Thyroid gland (tissue), 4 donors: Measurements from ENCODE around the gene PTGER4. TPM values are rescaled to one million over a fixed set of nuclear protein-coding genes. Genes with fewer than 3 reads are reported as not detected.
"Not testable (repeated sequence)": the region's sequence is repeated elsewhere in the genome, so short reads cannot be mapped to it uniquely, and the experiment has no call there.

Experiments used
- DNase-seq, 2 donors: peaks; one replicate each; pipeline ENCODE4 v3.0.0-alpha.2; 2019
- H3K27ac ChIP-seq, 3 donors: fragments of 200-600 bp; sonication (generic); 1 replicate in 2 of 3; 2 replicates in 1 of 3; pipeline ENCODE4 v1.5.1; 2016 to 2019; ENCODE audit warnings: mild to moderate bottlenecking in 1 of 3, moderate library complexity in 1 of 3
- H3K27me3 ChIP-seq: fragments of 200-600 bp; sonication (generic); one replicate; pipeline ENCODE4 v1.5.1; 2019
- H3K36me3 ChIP-seq, 2 donors: fragments of 200-600 bp; sonication (generic); one replicate each; pipeline ENCODE4 v1.5.1; 2016 to 2019
- H3K4me1 ChIP-seq, 2 donors: fragments of 200-600 bp; sonication (generic); one replicate each; pipeline ENCODE4 v1.5.1; 2017 to 2019
- H3K4me3 ChIP-seq, 3 donors: fragments of 200-600 bp; sonication (generic); replicated peaks in 1 of 3; 1 replicate in 2 of 3; 2 replicates in 1 of 3; pipeline ENCODE4 v1.5.1; 2016; ENCODE audit warnings: mild to moderate bottlenecking in 1 of 3
- H3K9me3 ChIP-seq: fragments of 200-600 bp; sonication (generic); one replicate; pipeline ENCODE4 v1.5.1; 2017
- CTCF ChIP-seq, 6 experiments: fragments of 200-600 bp in 3 of 6; fragments of 450-650 bp in 3 of 6; sonication (generic) in 3 of 6; IDR thresholded peaks; one replicate each; pipeline ENCODE4 v1.5.1; 2016 to 2019; ENCODE audit warnings: antibody characterized with exemption in 6 of 6, mild to moderate bottlenecking in 2 of 6, inconsistent platforms in 1 of 6, moderate library complexity in 1 of 6
- POLR2A ChIP-seq, 2 donors: fragments of 450-650 bp; IDR thresholded peaks; one replicate each; pipeline ENCODE4 v1.6.1; 2017; ENCODE audit warnings: antibody characterized with exemption in 2 of 2, mild to moderate bottlenecking in 2 of 2, moderate library complexity in 1 of 2
- WGBS, 2 donors: methylation state at CpG; one replicate each; pipeline ENCODE4 v1.1.5; 2017; 5-methylcytosine and 5-hydroxymethylcytosine counted together
- intact Hi-C: fragments of 100-400 bp; cut with DNase I; formaldehyde crosslinking; loops from one replicate; pipeline ENCODE4 v1.15.1; 2023
- total RNA-seq, 4 donors: library from RNA; depleted of rRNA; stranded (reverse); fragments of >200 nt; gene quantifications; one replicate each; pipeline ENCODE4 v1.2.3, GENCODE V29; 2016

The PTGER4 gene
- total RNA-seq, 4 donors from 2014 or later, result 10.9 to 14.3 (median 12.0) TPM

- 60 to 68% methylated on average over 4 of the region's 4 CpGs for WGBS, 2 donors
- Histone ChIP-seq H3K27ac (no peak overlapping the region), H3K4me3 (no peak overlapping the region), H3K36me3 (no peaks in the 10 kb centered on the region), H3K27me3 (no peaks in the 10 kb centered on the region), H3K9me3 (no peaks in the 10 kb centered on the region), H3K4me1 (no peaks in the 10 kb centered on the region)
- DNase-seq, result no peak
- TF ChIP-seq POLR2A (IDR thresholded peaks at IDR 0.05) (no peak), CTCF (IDR thresholded peaks at IDR 0.05) (no peak)
- intact Hi-C loops, result no loop called here
Observed at GRCh38 chr5:40653221-40654022, 26.3 kb upstream of the PTGER4 start.

- no peaks in the 10 kb centered on the region for H3K4me1 ChIP-seq
Observed at GRCh38 chr5:40654377-40654991, 25.2 kb upstream of the PTGER4 start.

GRCh38 chr5:40655138-40655537, 24.6 kb upstream of the PTGER4 start:
- Histone ChIP-seq H3K9me3 (no peaks in the 10 kb centered on the region), H3K36me3 (no peaks in the 10 kb centered on the region), H3K4me1 (no peaks in the 10 kb centered on the region), H3K4me3 (no peak overlapping the region), H3K27me3 (no peaks in the 10 kb centered on the region), H3K27ac (no peak overlapping the region)
- intact Hi-C loops, result no loop called here
- TF ChIP-seq CTCF (IDR thresholded peaks at IDR 0.05) (no peak), POLR2A (IDR thresholded peaks at IDR 0.05) (no peak)
- DNase-seq, result no peak
- 82 to 83% methylated on average over 2 of the region's 2 CpGs for WGBS, 2 donors

More at GRCh38 chr5:40654377-40654991, 25.2 kb upstream of the PTGER4 start:
- TF ChIP-seq CTCF (IDR thresholded peaks at IDR 0.05) (no peak), POLR2A (IDR thresholded peaks at IDR 0.05) (no peak)
- H3K27ac ChIP-seq, result no peak overlapping the region
- no peak for DNase-seq
- H3K9me3 ChIP-seq, result no peaks in the 10 kb centered on the region
- intact Hi-C loops, result no loop called here
- H3K36me3 ChIP-seq, result no peaks in the 10 kb centered on the region
- H3K27me3 ChIP-seq, result no peaks in the 10 kb centered on the region
- 86 to 88% methylated on average over 4 of the region's 4 CpGs for WGBS, 2 donors
- H3K4me3 ChIP-seq, result no peak overlapping the region

DNA sequence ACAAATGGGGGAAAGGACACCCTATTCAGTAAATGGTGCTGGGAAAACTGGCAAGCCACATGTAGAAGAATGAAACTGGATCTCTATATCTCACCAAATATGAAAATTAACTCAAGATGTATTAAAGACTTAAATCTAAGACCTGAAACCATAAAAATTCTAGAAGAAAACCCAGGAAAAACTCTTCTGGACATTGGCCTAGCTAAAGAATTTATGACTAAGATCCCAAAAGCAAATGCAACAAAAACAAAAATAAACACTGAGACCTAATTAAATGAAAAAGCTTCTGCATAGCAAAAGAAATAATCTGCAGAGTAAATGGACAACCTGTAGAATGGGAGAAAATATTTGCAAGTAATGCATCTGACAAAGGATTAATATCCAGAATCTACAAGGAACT, 23.6 kb upstream of the PTGER4 start:
- H3K4me1 ChIP-seq, H3K27me3 ChIP-seq, DNase-seq, H3K9me3 ChIP-seq, H3K4me3 ChIP-seq, H3K36me3 ChIP-seq, intact Hi-C loops, H3K27ac ChIP-seq: not testable (repeated sequence)

DNA sequence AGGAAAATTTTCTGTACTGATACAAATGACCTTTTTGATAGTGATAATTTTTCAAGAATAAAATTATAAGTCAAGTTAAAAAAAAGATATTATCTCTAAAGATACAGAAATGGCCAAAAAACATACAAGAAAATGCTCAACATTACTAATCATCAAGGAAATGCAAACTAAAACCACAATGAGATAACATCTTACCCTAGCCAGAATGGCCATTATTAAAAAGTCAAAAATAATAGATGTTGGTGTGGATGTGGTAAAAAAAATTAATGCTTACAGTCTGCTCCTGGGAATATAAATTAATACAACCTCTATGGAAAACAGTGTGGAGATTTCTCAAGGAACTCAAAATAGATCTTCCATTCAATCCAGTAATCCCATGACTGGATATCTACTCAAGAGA, 22.9 kb upstream of the PTGER4 start:
- no peak for DNase-seq
- intact Hi-C loops, result no loop called here
- no peaks in the 10 kb centered on the region for H3K4me1 ChIP-seq

More for the DNA sequence above, 22.9 kb upstream of the PTGER4 start:
- no peaks in the 10 kb centered on the region for H3K9me3 ChIP-seq
- no peaks in the 10 kb centered on the region for H3K36me3 ChIP-seq
- no peak for TF ChIP-seq POLR2A (IDR thresholded peaks at IDR 0.05)
- no peak for TF ChIP-seq CTCF (IDR thresholded peaks at IDR 0.05)
- H3K4me3 ChIP-seq, result no peak overlapping the region
- no peak overlapping the region for H3K27ac ChIP-seq
- H3K27me3 ChIP-seq, result no peaks in the 10 kb centered on the region
